Esophagus squamous epithelium (tissue), 4 donors: ENCODE data around the gene LYZL1.

Experiments
- CTCF ChIP-seq, 6 experiments: fragments of 450-650 bp in 4 of 6; fragments of 200-600 bp in 2 of 6; sonication (generic) in 2 of 6; IDR thresholded peaks; one replicate each; pipeline ENCODE4 v1.5.1; 2016 to 2019; ENCODE audit warnings: antibody characterized with exemption in 6 of 6, mild to moderate bottlenecking in 4 of 6, moderate library complexity in 4 of 6
- POLR2A ChIP-seq, 4 donors: fragments of 450-650 bp; IDR thresholded peaks; one replicate each; pipeline ENCODE4 v1.6.1; 2017; ENCODE audit warnings: antibody characterized with exemption in 4 of 4, mild to moderate bottlenecking in 4 of 4, moderate library complexity in 3 of 4

GRCh38 chr10:29315814-29316213 is 26.9 kb downstream of the LYZL1 start:
- no peak for TF ChIP-seq POLR2A (IDR thresholded peaks at IDR 0.05)
- no peak for TF ChIP-seq CTCF (IDR thresholded peaks at IDR 0.05)
